Mucosa of descending colon (tissue), 3 donors: Measurements from ENCODE around the gene HACL1. TPM values are rescaled to one million over a fixed set of nuclear protein-coding genes. Genes with fewer than 3 reads are reported as not detected.

Experiments
- ATAC-seq: fragments of 200-7000 bp; cut with Tn5 transposase; one replicate; pipeline ENCODE4 v1.9.1; 2020; ENCODE audit warnings: mild to moderate bottlenecking, moderate library complexity
- DNase-seq, 3 donors: peaks; one replicate each; pipeline ENCODE4 v3.0.0-alpha.2; 2020
- H3K36me3 ChIP-seq: fragments of 200-600 bp; one replicate; pipeline ENCODE4 v1.8.0; 2021; ENCODE audit warnings: low read depth, mild to moderate bottlenecking
- H3K4me1 ChIP-seq: fragments of 200-600 bp; one replicate; pipeline ENCODE4 v1.8.0; 2021; ENCODE audit warnings: low read depth, mild to moderate bottlenecking
- H3K4me3 ChIP-seq: fragments of 200-600 bp; one replicate; pipeline ENCODE4 v1.8.0; 2021; ENCODE audit warnings: mild to moderate bottlenecking
- H3K9me3 ChIP-seq: fragments of 200-600 bp; one replicate; pipeline ENCODE4 v1.8.0; 2021; ENCODE audit warnings: mild to moderate bottlenecking
- intact Hi-C, 2 donors: fragments of 100-400 bp; cut with DNase I in 1 of 2; cut with micrococcal nuclease in 1 of 2; formaldehyde crosslinking; loops; one replicate each; pipeline versions ENCODE4 v1.11.0 to v1.11.1; 2022; cut with DNase I, micrococcal nuclease
- total RNA-seq, 3 donors: library from RNA; stranded (reverse); fragmentation: NEBNext Ultra II Directional in 2 of 3; extraction: Animal tissue kit (Norgen Biotek cat#: 25700) in 2 of 3; gene quantifications; one replicate each; pipeline versions ENCODE4 v1.2.1 to v1.2.4, GENCODE V29; 2021 to 2023
- TF ChIP-seq, protein P1 (sequence below): fragments of 200-600 bp; IDR thresholded peaks from one replicate; pipeline ENCODE4 v1.8.0; 2022; ENCODE audit warnings: antibody characterized with exemption, mild to moderate bottlenecking
- donor health status: DM: no; HTN: no; CAD: no; lungs with moderate emphysema.
- donor health status: DM: no; HTN: no; CAD: no.
- donor health status: DM: no; HTN: yes; CAD: no.

The HACL1 gene
- total RNA-seq, 3 donors from 2014 or later: 15.0 to 24.2 (median 19.4) TPM

DNA sequence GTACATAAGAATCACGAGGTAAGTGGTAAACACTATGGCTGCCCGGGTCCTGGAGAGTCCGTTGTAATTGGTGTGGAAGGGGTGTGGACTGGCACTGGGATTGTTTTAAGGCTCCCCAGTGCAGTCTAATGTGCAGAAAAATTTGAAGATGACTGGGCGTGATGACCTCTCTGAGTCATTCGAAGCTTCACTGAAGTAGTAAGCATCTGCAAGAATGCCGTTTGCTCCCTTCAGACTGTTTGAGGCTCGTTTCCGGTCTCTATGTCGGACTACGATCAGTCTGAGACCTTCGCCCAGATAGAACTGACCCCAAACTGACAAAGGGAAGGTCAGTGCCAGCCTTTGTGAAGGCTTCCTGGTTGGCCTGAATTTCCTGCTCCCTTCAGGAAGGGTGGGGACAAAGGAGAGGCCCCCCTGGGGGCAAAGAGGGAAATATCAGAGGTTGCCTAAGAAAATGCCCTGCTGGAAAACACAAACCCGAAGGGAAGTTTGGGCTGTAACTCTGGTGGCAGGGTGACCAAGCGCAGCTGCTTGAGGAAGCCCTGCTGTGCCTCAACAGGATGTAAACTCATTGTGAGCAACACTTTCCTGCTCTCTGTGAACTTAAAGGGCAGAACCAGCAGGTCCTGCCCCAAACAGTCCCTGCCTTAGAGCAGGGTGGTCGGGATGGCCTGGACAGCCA lies 34.8 kb upstream of the HACL1 start:
- Histone ChIP-seq H3K9me3 (no peaks in the 10 kb centered on the region), H3K4me1 (no peaks in the 10 kb centered on the region), H3K36me3 (no peaks in the 10 kb centered on the region), H3K4me3 (no peak overlapping the region)
- TF ChIP-seq, protein P1, sequence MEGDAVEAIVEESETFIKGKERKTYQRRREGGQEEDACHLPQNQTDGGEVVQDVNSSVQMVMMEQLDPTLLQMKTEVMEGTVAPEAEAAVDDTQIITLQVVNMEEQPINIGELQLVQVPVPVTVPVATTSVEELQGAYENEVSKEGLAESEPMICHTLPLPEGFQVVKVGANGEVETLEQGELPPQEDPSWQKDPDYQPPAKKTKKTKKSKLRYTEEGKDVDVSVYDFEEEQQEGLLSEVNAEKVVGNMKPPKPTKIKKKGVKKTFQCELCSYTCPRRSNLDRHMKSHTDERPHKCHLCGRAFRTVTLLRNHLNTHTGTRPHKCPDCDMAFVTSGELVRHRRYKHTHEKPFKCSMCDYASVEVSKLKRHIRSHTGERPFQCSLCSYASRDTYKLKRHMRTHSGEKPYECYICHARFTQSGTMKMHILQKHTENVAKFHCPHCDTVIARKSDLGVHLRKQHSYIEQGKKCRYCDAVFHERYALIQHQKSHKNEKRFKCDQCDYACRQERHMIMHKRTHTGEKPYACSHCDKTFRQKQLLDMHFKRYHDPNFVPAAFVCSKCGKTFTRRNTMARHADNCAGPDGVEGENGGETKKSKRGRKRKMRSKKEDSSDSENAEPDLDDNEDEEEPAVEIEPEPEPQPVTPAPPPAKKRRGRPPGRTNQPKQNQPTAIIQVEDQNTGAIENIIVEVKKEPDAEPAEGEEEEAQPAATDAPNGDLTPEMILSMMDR: no peak
- ATAC-seq (peak; percentile 61), DNase-seq (no peak)
- intact Hi-C loops: loop anchor here in 1 of 2 donors (10.0 kb wide), 1 partner anchor 179 kb away; no protein-coding TSS in a partner anchor

DNA sequence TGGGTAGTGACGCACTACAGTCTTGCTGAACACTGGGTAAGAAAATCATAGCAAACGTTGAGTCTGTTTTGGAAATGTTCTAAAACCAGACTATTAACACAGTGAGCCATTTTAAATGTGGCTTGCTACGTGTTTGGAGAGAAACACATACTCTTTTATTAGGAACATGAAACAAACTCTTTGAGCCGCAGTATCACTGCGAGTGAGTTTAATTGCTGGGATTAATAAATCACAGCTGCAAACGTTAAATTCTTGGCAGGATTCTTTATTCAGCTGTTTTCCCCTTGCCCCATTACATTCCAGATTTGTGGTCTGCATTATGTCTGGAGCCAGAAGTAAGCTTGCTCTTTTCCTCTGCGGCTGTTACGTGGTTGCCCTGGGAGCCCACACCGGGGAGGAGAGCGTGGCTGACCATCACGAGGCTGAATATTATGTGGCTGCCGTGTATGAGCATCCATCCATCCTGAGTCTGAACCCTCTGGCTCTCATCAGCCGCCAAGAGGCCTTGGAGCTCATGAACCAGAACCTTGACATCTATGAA lies 33.8 kb upstream of the HACL1 start:
- Histone ChIP-seq H3K9me3 (no peaks in the 10 kb centered on the region), H3K4me1 (peaks cover 2% of the 10 kb centered on the region), H3K4me3 (no peak overlapping the region), H3K36me3 (no peaks in the 10 kb centered on the region)
- no peak for DNase-seq
- ATAC-seq: peak; percentile 23
- intact Hi-C loops: loop anchor here in 1 of 2 donors (10.0 kb wide), 1 partner anchor 180 kb away; no protein-coding TSS in a partner anchor
- TF ChIP-seq, protein P1: no peak

DNA sequence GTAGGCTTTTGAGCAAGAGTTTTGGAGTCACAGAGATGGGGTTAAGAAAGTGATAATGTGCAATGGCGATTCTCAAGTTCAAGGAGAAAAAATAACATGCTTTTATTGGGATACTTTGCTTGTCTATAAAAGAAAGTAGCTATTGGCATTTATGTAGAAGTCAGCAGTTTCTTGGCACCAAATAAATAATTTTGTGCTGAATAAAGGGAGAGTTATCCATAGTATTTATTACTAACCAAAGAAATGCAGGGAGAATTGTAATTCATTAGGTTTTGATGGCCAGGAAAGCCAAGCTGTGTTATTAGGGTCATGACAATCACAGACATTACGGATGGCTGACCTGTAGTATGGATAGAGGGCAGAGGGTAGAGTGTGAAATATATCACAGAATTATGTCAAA lies 33.3 kb upstream of the HACL1 start:
- TF ChIP-seq, protein P1: no peak
- ATAC-seq (no peak), DNase-seq (no peak)
- intact Hi-C loops: loop anchor here (5.0 to 10.0 kb wide), 2 partner anchors 178 to 180 kb away; no protein-coding TSS in a partner anchor
- Histone ChIP-seq H3K36me3 (no peaks in the 10 kb centered on the region), H3K4me3 (no peak overlapping the region), H3K4me1 (peaks cover 2% of the 10 kb centered on the region), H3K9me3 (no peaks in the 10 kb centered on the region)

DNA sequence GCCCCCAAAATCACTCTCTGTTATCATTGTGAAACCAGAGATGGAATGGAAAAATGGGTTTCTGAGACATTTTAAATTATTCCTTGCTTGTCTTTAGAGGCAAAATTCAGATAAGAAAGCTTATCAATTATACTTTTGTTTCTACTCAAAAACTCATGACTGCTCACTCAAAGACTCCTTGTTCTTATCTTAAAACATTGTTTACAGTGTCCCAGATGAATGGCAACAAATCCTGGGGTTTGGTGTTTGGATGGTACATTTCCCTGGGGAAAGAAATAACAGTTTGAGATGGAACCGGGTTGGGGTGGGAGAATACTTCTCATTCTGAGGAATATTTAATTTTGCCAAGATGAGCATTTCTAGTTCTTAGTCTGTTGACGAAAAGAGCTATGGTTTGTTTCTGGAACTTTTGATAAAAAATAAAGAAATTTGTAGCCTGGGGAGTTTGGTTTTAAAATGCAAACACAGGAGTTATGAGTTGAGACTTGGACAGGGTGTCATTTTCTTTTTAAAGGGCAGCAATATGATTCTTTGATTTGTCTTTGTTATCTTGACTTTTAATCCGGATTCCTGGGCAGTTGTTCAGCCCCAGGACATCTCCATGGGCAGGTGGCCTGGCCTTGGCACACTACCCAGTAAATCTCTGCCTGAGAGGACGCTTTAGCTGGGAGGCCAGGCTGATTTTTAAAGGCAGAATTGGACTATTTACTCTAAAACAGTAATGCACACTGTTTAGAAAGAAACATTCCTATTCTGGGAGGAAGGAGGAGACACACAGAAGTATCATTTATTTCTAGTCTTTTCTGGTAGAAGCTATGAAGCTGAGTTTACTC lies 32.6 kb upstream of the HACL1 start:
- ATAC-seq (no peak), DNase-seq (no peak)
- H3K4me1 ChIP-seq: peaks cover 2% of the 10 kb centered on the region
- H3K36me3 ChIP-seq: no peaks in the 10 kb centered on the region
- intact Hi-C loops: loop anchor here (5.0 to 10.0 kb wide), 2 partner anchors 178 to 181 kb away; no protein-coding TSS in a partner anchor
- H3K4me3 ChIP-seq: no peak overlapping the region
- TF ChIP-seq, protein P1: no peak
- H3K9me3 ChIP-seq: no peaks in the 10 kb centered on the region

DNA sequence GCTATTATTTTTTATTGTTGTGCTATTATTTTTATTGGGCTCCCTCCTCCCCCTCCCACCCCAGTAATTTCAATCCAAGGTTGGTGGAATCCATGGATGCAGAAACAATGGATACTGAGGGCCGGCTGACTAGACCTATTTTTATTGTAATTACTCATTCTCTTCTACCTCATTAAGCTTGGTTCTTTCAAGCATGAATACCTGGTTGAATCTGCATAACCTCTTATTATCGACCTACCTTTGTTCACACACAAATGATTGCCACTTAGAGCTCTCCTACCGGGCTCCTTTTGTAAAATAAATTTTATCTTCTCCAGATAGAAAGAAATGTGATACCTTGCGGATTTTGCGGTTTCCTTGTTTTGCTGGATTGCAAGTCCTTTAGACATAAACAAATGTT lies 31.8 kb upstream of the HACL1 start:
- H3K4me1 ChIP-seq: peaks cover 2% of the 10 kb centered on the region

More for the DNA sequence above, 31.8 kb upstream of the HACL1 start:
- Histone ChIP-seq H3K4me3 (no peak overlapping the region), H3K9me3 (no peaks in the 10 kb centered on the region), H3K36me3 (no peaks in the 10 kb centered on the region)
- TF ChIP-seq, protein P1: no peak
- intact Hi-C loops: loop anchor here (5.0 to 10.0 kb wide), 2 partner anchors 179 to 182 kb away; no protein-coding TSS in a partner anchor
- ATAC-seq: no peak
- no peak for DNase-seq
